Epithelial cell of esophagus (primary cell): ENCODE data around the gene GDF10.

Experiments
- DNase-seq: peaks from one replicate; pipeline ENCODE4 v3.0.0; 2010; ENCODE audit warnings: low read depth
- H3K4me3 ChIP-seq: 2 replicates; pipeline ENCODE4 v1.5.1; 2011; ENCODE audit warnings: mild to moderate bottlenecking, low read length, control low read depth
- TF ChIP-seq, protein P1 (sequence below): IDR thresholded peaks from 2 replicates; pipeline ENCODE4 v1.5.1; 2011; ENCODE audit warnings: low read depth, mild to moderate bottlenecking, low read length, control low read depth, inconsistent platforms; ENCODE audit not compliant: insufficient read depth; ENCODE audit errors: missing control alignments

GDF10 gene

DNA sequence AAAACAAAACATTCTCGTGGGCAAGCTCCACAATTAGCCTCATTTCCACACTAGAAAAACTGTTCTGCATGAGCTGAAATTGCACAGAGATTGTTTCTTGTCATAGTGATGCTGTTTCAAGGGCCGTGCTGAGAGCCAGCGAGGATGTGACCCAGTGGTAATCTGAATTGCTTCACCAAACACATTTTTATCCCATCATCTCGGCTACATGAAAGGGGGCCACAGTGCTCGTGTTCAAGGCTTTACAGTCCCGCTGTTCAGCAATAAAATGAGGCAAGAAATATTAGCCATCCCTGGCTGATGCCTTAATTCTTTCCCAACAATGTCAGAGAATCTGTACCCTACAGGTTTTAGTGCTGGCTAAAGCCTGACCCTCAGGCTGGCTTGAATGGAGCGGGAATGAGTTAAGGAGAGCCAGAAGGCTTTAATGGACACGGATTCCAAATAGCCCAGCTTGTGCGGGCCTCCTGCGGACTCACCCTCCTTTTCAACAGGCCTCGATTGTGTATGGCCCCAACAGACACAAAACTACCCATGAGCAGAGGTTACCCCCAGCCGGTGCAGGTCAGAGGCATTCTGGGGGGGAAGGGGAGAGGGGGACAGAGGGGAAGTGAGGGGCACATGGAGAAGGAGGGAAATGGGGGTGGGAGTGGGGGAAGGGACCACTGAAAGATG is 2.0 kb upstream of the GDF10 start:
- TF ChIP-seq, protein P1, sequence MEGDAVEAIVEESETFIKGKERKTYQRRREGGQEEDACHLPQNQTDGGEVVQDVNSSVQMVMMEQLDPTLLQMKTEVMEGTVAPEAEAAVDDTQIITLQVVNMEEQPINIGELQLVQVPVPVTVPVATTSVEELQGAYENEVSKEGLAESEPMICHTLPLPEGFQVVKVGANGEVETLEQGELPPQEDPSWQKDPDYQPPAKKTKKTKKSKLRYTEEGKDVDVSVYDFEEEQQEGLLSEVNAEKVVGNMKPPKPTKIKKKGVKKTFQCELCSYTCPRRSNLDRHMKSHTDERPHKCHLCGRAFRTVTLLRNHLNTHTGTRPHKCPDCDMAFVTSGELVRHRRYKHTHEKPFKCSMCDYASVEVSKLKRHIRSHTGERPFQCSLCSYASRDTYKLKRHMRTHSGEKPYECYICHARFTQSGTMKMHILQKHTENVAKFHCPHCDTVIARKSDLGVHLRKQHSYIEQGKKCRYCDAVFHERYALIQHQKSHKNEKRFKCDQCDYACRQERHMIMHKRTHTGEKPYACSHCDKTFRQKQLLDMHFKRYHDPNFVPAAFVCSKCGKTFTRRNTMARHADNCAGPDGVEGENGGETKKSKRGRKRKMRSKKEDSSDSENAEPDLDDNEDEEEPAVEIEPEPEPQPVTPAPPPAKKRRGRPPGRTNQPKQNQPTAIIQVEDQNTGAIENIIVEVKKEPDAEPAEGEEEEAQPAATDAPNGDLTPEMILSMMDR = no peak
- DNase-seq = no peak
- no peak overlapping the region for H3K4me3 ChIP-seq

DNA sequence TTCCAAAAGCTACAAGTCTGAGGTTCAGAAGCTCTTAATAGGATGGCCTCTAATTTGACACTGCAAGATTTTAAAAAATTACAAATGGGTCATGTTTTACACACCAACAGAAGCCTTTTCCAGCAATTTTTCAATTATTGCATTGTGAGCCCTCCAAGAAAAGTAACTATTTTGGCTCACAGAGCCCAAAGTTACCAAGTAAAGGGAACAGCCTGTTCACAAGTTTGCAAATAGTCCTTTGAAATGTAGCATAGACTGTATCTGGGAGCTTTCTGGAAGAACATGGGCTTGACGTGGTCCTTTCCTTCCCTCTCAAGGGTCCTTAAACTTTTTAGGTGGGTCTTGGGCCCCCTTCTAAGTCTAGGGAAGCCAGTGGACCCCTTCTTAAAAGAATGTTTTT is 1.3 kb upstream of the GDF10 start:
- TF ChIP-seq, protein P1 = no peak
- no peak for DNase-seq
- no peak overlapping the region for H3K4me3 ChIP-seq

DNA sequence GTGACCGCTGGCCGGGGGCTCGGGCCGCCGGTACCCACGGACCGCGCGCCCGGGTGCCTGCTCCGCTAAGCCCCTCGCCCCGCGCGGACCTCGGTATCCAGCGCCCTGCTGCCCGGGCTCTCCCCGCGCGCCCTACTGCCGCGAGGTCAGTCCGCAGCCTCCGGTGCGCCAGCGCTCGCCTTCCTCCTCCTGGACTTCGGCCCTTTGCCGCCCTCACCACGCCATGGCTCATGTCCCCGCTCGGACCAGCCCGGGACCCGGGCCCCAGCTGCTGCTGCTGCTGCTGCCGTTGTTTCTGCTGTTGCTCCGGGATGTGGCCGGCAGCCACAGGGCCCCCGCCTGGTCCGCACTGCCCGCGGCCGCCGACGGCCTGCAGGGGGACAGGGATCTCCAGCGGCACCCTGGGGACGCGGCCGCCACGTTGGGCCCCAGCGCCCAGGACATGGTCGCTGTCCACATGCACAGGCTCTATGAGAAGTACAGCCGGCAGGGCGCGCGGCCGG is 483 bp downstream of the GDF10 start:
- no peak overlapping the region for H3K4me3 ChIP-seq
- TF ChIP-seq, protein P1 = no peak
- no peak for DNase-seq

DNA sequence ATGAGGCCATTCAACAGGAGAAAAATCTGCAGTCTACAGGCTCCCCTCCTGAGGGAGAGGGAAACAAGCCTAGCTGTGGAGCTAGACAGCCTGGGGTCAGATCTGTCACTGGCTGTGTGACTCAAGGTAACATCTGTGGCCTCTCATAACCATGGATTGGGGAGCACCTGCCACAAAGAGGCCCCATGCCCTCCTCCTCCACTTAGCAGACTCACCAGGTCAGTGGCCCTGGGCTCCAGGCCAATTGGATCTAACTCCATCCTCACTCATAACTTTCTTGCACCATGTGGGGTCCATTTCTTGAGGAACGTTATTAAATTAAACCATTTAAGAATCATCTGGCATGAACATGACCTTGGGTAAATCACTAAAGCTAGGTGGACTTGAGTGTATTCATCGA is 1.8 kb downstream of the GDF10 start:
- TF ChIP-seq, protein P1 = no peak
- no peak overlapping the region for H3K4me3 ChIP-seq
- no peak for DNase-seq

DNA sequence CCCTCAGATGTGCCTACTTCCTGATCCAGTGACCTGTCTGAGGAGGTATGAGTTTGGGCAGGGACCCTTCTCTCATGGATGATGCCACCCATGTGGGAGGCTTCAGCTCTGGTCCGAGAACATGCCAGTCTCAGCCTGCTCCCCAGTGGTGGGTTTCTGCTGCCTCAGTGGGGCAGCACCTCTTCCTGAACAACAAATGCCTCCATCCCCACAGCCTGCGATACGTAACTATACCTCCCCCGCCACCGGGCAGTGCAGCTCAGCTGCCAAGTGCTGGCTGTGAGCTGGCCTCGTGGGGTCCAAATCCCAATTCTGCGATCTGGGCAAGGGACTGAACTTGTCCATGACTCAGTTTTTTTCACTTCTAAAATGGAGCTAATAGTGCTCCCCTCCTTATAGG is 3.1 kb downstream of the GDF10 start:
- H3K4me3 ChIP-seq = no peak overlapping the region
- TF ChIP-seq, protein P1 = no peak
- no peak for DNase-seq

DNA sequence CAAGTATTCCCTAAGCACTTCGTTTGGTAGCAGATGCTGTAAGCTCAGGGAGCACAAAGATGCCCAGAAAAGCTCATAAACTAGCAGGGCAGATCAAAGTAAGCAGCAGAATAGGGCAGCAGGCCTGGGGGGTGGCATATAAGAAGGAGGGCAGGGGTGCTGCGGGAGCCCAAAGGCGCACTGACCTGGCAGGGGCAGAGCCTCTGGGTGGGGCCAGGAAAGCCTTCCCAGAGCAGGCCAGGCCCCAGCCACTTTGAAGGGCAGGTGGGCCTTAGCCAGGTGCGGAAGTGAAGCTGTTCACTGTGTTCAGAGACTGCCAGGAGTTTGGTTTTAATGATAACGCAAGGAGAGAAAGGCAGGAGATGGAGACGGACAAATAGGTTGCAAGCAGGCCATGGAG is 3.9 kb downstream of the GDF10 start:
- TF ChIP-seq, protein P1 = no peak
- H3K4me3 ChIP-seq = no peak overlapping the region
- DNase-seq = no peak

DNA sequence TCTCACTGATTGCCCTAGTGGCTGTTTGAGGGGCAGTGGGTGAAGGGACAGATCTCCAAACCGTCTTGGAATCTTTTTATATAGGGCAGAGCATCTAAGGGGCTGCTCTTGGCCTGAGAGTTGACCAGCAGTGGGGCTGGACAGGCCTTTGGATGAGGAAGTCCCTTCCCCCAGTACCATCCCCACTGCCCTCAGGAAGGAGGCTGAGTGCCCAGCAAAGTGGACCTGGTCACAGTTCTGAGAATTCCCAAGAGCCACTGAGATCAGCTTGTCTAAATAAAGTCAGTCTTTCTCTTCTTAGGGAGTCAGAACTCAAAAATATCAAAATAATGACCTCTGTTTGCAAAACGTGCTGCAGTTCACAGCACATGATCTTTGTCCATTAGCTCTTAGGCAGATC is 5.6 kb downstream of the GDF10 start:
- no peak for DNase-seq
- TF ChIP-seq, protein P1 = no peak
- no peak overlapping the region for H3K4me3 ChIP-seq
